Coronary artery (tissue), 2 donors: Measurements from ENCODE around the gene ZNF710.
A peak's percentile ranks its signal among the peaks of the same experiment; 100 is the strongest.

Source experiments
- DNase-seq: peaks from one replicate; pipeline ENCODE4 v3.0.0-alpha.2; 2017; ENCODE audit warnings: low spot score
- H3K27ac ChIP-seq, 2 donors: fragments of 200-600 bp; sonication (generic); one replicate each; pipeline ENCODE4 v1.5.1; 2016 to 2019
- H3K4me3 ChIP-seq: fragments of 200-600 bp; sonication (generic); 2 replicates; pipeline ENCODE4 v1.5.1; 2016; ENCODE audit warnings: mild to moderate bottlenecking, moderate library complexity
- TF ChIP-seq, protein P1 (sequence below): fragments of 200-600 bp; sonication (generic); IDR thresholded peaks from one replicate; pipeline ENCODE4 v1.5.1; 2019; ENCODE audit warnings: antibody characterized with exemption

The ZNF710 gene

DNA sequence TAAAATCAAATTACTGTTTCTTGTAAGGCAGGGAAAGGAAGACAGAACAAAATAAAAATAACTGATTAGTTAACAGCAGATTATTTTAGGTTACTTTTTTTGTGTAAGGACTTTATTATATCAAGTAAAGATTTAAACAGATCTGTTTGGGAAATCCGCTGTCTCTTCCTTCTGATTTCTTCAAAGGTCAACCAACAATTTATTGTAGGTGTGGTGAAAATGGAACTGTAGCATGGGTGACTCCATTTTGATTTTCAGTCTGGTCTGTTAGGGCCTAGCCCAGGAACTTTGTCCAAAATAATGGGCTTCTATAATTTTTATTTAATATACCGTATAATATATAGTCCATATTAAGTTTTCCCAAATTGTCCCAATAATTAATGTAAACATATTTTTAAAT, 114.7 kb downstream of the ZNF710 start:
- TF ChIP-seq, protein P1, sequence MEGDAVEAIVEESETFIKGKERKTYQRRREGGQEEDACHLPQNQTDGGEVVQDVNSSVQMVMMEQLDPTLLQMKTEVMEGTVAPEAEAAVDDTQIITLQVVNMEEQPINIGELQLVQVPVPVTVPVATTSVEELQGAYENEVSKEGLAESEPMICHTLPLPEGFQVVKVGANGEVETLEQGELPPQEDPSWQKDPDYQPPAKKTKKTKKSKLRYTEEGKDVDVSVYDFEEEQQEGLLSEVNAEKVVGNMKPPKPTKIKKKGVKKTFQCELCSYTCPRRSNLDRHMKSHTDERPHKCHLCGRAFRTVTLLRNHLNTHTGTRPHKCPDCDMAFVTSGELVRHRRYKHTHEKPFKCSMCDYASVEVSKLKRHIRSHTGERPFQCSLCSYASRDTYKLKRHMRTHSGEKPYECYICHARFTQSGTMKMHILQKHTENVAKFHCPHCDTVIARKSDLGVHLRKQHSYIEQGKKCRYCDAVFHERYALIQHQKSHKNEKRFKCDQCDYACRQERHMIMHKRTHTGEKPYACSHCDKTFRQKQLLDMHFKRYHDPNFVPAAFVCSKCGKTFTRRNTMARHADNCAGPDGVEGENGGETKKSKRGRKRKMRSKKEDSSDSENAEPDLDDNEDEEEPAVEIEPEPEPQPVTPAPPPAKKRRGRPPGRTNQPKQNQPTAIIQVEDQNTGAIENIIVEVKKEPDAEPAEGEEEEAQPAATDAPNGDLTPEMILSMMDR: no peak
- Histone ChIP-seq H3K4me3 (no peak overlapping the region), H3K27ac (no peak overlapping the region)
- DNase-seq: no peak

DNA sequence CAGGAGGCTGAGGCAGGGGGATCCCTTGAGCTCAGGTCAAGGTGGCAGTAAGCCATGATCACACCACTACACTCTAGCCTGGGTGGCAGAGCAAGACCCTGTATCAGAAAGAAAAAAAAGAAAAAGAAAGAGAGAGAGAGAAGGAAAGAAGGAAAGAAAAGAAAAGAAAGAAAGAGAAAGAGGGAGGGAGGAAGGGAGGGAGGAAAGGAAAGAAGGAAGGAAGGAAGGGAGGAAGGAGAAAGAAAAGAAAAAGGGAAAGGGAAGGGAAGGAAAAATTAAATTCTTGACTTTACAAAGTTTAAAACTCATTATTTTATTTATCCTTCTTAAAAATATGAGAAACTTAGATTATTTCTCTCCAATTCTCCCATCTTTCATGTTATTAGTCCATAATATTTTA, 118.2 kb downstream of the ZNF710 start:
- DNase-seq: no peak
- Histone ChIP-seq H3K4me3 (no peak overlapping the region), H3K27ac (no peak overlapping the region)
- TF ChIP-seq, protein P1: no peak

DNA sequence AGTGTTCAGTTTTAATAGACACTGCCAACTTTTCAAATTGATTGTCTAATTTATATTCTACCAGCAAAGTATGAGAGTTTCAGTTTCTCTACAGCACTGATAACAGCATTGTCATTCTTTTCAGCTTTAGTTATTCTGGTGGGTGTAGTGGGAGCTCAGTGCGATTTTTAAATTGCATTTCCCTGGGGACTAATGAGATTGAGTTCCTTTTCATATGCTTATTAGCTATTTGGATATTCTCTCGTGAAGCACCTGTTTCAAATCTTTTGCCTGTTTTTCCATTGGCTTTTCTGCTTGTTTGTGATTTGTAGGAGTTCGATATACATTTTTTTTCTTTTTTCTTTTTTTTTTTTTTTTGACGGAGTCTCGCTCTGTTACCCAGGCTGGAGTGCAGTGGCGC, 120.0 kb downstream of the ZNF710 start:
- TF ChIP-seq, protein P1: no peak
- Histone ChIP-seq H3K27ac (no peak overlapping the region), H3K4me3 (no peak overlapping the region)
- DNase-seq: no peak

DNA sequence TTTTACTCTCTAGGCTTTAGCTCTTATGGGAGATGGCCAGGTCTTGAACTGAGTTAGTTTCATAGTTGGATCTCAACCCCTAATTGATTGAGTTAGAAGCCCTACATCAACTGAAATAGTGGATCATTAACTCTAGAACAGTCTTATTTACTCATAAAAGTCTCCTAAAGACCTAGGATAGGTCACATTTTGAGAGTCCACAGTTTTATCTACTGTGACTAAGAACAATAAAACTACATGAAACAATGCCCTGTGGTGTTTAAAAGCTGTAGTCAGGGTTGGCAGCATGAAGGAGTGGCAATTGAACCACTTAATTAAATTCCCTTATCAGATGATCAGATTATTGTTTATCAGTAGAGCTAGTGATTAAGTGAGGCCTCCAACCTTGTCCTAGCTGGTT, 123.4 kb downstream of the ZNF710 start:
- no peak overlapping the region for H3K4me3 ChIP-seq
- no peak overlapping the region for H3K27ac ChIP-seq
- TF ChIP-seq, protein P1: no peak
- no peak for DNase-seq

DNA sequence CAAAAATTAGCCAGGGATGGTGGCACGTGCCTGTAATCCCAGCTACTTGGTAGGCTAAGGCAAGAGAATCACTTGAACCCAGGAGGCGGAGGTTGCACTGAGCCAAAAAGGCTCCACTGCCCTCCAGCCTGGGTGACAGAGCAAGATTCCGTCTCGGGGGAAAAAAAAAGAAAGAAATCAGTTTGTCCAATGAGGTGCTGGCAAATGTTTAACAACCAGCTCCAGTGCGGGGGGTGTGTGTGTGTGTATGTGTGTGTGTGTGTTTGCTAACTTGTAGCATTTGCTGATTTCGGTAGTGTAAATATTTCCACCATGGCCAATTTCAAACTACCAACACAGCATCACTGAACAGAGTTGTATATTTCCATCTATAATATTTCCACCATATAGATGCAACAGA, 124.9 kb downstream of the ZNF710 start:
- Histone ChIP-seq H3K4me3 (no peak overlapping the region), H3K27ac (no peak overlapping the region)
- DNase-seq: no peak
- TF ChIP-seq, protein P1: no peak

DNA sequence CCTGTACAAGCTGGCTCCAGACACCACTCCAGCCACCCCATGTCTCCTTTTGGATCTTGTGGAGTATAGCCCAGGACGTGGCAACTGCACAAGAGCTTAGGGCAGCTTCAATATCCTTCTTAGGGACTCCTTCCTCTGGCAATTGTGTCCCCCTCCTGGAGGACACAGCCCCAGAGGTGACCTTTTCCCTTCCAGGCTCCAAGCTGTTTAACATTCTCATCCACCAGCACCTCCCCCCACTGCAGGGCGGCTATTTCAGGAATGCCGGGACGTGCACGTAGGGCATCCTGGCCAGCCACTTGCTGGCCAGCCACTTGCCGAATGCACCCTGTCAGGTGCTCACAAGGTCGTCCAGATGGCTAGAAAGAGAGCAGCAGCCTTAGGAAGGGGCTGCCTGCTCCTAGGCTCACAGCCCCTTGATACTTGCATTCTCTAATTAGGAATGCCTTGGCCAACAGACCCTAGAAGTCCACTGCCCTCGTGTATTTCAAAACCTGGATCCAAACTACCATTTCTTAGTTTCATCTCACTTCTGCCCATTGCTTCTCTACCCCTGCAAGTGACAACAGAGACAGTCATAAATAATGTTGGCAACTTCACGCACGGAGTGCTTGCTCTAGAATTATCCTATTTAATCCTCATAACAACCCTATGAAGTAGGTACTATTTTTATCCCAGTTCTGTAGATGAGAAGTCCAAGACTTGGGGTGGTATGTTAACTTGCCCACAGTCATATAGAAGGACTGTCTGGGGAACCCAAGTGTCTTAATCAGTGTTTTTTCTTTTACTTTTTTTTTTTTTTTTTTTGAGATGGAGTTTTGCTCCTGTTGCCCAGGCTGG, 125.7 kb downstream of the ZNF710 start:
- TF ChIP-seq, protein P1: no peak
- DNase-seq: no peak
- H3K27ac ChIP-seq: no peak overlapping the region
- peak overlapping the region; percentile 27 for H3K4me3 ChIP-seq

DNA sequence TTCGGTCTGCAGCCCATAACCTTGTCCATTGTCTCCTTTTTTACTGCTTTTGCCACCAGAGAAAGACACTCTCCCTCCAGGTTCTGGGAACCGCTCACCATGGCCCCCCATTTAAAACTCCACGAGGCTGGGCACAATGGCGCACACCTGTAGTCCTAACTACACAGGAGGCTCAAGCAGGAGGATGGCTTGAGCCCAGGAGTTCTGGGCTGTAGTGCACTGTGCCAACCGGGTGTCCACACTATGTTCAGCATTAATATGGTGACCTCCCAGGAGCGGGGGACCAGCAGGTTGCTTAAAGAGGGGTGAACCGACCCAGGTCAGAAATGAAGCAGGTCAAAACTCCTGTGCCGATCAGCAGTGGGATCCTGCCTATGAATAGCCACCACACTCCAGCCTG, 129.2 kb downstream of the ZNF710 start:
- TF ChIP-seq, protein P1: no peak
- Histone ChIP-seq H3K4me3 (no peak overlapping the region), H3K27ac (no peak overlapping the region)
- no peak for DNase-seq
